SK-N-MC (cell line): Measurements from ENCODE around the gene SLC2A11.
"Not testable (repeated sequence)": the region's sequence is repeated elsewhere in the genome, so short reads cannot be mapped to it uniquely, and the experiment has no call there.

Source experiments
- DNase-seq: peaks from one replicate; pipeline ENCODE4 v3.0.0-alpha.2; 2011; ENCODE audit warnings: low read depth, low spot score
- H3K27ac ChIP-seq: fragments of 200-600 bp; sonication (generic); 2 replicates; pipeline ENCODE4 v1.5.1; 2016; ENCODE audit warnings: mixed run types
- H3K36me3 ChIP-seq: fragments of 200-600 bp; sonication (generic); 2 replicates; pipeline ENCODE4 v1.6.1; 2017; ENCODE audit warnings: antibody characterized with exemption, low read length, mixed read lengths; ENCODE audit not compliant: insufficient read depth
- H3K4me3 ChIP-seq: fragments of 200-600 bp; sonication (generic); 2 replicates; pipeline ENCODE4 v1.5.1; 2016
- H3K9ac ChIP-seq: fragments of 200-600 bp; sonication (generic); 2 replicates; pipeline ENCODE4 v1.8.0; 2017; ENCODE audit warnings: mixed run types, mixed read lengths; ENCODE audit not compliant: insufficient read length
- H3K9me3 ChIP-seq: fragments of 200-600 bp; sonication (generic); 2 replicates; pipeline ENCODE4 v1.6.1; 2017; ENCODE audit warnings: low read depth, mild to moderate bottlenecking, antibody characterized with exemption, low read length, moderate library complexity, mixed read lengths
- EZH2 ChIP-seq: fragments of 200-600 bp; sonication (generic); IDR thresholded peaks from one replicate; pipeline ENCODE4 v1.6.1; 2017; ENCODE audit warnings: antibody characterized with exemption
- FOXP2 ChIP-seq: optimal IDR thresholded peaks from 2 replicates; pipeline ENCODE3; 2011; ENCODE audit warnings: mild to moderate bottlenecking, moderate library complexity; ENCODE audit not compliant: insufficient read depth; ENCODE audit errors: extremely low read length, control extremely low read depth
- POLR2AphosphoS5 ChIP-seq: IDR thresholded peaks from 2 replicates; pipeline ENCODE4 v1.6.1; 2012; ENCODE audit warnings: mild to moderate bottlenecking, low read depth, low read length, borderline replicate concordance

Gene SLC2A11

GRCh38 chr22:23915290-23915689 is 57.6 kb downstream of the SLC2A11 start:
- Histone ChIP-seq H3K9ac (no peak overlapping the region), H3K4me3 (no peak overlapping the region), H3K27ac (peak overlapping the region; percentile 93; the same call in 1 of the 2 replicates), H3K9me3 (no peaks in the 10 kb centered on the region), H3K36me3 (peaks cover 2% of the 10 kb centered on the region; the same call in 1 of the 2 replicates)
- DNase-seq = no peak
- TF ChIP-seq POLR2AphosphoS5 (no peak), EZH2 (no peak), FOXP2 (no peak)

GRCh38 chr22:23920267-23920611 is 62.6 kb downstream of the SLC2A11 start:
- not testable (repeated sequence) for H3K9me3 ChIP-seq, H3K4me3 ChIP-seq, H3K27ac ChIP-seq, H3K9ac ChIP-seq, DNase-seq
- peaks cover 22% of the 10 kb centered on the region for H3K36me3 ChIP-seq

GRCh38 chr22:23921586-23922201 is 64.0 kb downstream of the SLC2A11 start:
- not testable (repeated sequence) for H3K4me3 ChIP-seq, H3K27ac ChIP-seq, H3K9me3 ChIP-seq, DNase-seq, H3K9ac ChIP-seq
- peaks cover 33% of the 10 kb centered on the region for H3K36me3 ChIP-seq

DNA sequence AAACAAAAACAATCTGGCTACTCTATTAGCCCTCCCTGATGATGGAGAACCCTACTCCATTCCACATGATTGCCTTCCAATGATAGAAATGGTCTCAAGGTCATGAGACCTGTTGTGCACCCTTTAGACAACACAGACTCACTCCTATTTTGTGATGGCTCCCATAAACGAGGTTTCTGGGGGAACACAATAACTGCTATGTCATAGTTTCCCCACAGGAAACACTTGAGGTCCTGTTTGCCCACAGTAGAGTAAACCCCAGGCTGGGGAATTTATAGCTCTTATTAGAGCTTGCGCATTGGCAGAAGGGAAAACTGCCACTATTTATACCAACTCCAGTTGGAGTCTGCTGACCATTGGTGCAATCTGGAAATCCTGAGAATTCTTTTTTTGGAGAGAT is 65.2 kb downstream of the SLC2A11 start:
- DNase-seq = no peak
- peaks cover 42% of the 10 kb centered on the region for H3K36me3 ChIP-seq
- no peak for TF ChIP-seq POLR2AphosphoS5
- no peak for TF ChIP-seq FOXP2
- TF ChIP-seq EZH2 = no peak

GRCh38 chr22:23925020-23925606 is 67.4 kb downstream of the SLC2A11 start:
- Histone ChIP-seq H3K27ac (no peak overlapping the region), H3K36me3 (peaks cover 51% of the 10 kb centered on the region), H3K9me3 (no peaks in the 10 kb centered on the region), H3K9ac (no peak overlapping the region), H3K4me3 (no peak overlapping the region)
- no peak for DNase-seq
- no peak for TF ChIP-seq POLR2AphosphoS5
- no peak for TF ChIP-seq EZH2
- no peak for TF ChIP-seq FOXP2

More for the DNA sequence above, 65.2 kb downstream of the SLC2A11 start:
- Histone ChIP-seq H3K9me3 (no peaks in the 10 kb centered on the region), H3K9ac (no peak overlapping the region), H3K27ac (no peak overlapping the region), H3K4me3 (no peak overlapping the region)

DNA sequence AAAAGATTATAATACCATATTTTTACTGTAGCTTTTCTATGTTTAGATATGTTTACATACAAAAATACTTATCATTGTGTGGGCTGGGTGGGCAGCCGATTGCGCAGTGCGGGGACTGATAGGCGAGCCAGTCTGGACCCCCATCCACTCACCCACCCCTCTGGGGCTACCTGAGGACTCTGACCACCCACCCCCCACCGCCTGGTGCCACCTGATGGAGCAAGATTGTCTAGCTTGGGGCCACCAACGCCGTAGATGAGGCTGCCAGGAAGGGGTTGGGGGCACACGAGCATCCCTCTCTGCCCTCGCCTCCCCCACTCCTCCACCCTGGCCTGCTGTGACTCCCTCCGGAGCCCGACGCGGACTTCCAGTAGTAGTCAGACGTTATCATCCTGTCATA is 68.9 kb downstream of the SLC2A11 start:
- no peak overlapping the region for H3K4me3 ChIP-seq
- H3K27ac ChIP-seq = no peak overlapping the region
- no peaks in the 10 kb centered on the region for H3K9me3 ChIP-seq
- TF ChIP-seq POLR2AphosphoS5 = no peak
- no peak for TF ChIP-seq EZH2
- no peak for TF ChIP-seq FOXP2
- DNase-seq = no peak
- peaks cover 46% of the 10 kb centered on the region for H3K36me3 ChIP-seq
- no peak overlapping the region for H3K9ac ChIP-seq
